Activated T-helper 1 cell treated with anti-CD3 and anti-CD28 coated beads, Interleukin-2, amount 50 U/mL, for 16 hours (primary cell): ENCODE results near the gene RNF224.
"Not testable (repeated sequence)": the region's sequence is repeated elsewhere in the genome, so short reads cannot be mapped to it uniquely, and the experiment has no call there.

Experiments used
- DNase-seq, 2 donors: peaks; one replicate each; pipeline ENCODE4 v3.0.0-alpha.2; 2020; ENCODE audit warnings: low read depth in 1 of 2, low spot score in 1 of 2

The RNF224 gene

DNA sequence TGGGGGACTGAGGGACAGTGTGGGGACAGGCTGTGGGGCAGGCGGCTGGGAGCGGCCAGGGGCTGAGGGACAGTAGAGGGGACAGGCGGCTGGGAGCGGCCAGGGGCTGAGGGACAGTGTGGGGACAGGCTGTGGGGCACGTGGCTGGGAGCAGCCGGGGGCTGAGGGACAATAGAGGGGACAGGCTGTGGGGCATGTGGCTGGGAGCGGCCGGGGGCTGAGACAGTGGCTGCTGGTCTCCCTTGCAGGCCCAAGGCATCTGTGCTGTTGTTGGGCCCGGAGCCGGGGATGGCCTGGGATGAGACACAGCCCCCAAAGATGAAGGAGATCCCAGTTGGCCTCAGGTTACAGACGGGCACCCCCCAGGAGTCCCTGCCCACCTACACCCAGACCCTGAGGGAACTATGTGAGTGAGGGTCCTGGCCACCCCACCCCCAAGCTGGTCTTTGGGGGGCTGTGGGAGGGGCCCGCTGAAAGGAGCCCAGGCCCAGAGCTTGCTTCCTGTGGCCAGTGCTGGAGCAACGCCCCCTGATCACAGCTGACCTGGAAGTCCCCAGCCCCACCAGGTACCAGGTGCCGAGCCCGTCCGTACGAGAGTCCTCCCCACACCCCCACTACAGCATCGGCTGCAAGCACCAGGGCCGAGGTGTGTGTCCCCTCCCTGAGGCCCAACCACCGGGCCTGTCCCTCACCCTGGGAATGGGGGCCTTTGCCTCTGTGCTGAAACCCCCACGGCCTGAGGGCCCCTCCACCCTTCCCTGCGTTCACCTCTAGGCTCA is 24.4 kb downstream of the RNF224 start:
- DNase-seq, result no peak

DNA sequence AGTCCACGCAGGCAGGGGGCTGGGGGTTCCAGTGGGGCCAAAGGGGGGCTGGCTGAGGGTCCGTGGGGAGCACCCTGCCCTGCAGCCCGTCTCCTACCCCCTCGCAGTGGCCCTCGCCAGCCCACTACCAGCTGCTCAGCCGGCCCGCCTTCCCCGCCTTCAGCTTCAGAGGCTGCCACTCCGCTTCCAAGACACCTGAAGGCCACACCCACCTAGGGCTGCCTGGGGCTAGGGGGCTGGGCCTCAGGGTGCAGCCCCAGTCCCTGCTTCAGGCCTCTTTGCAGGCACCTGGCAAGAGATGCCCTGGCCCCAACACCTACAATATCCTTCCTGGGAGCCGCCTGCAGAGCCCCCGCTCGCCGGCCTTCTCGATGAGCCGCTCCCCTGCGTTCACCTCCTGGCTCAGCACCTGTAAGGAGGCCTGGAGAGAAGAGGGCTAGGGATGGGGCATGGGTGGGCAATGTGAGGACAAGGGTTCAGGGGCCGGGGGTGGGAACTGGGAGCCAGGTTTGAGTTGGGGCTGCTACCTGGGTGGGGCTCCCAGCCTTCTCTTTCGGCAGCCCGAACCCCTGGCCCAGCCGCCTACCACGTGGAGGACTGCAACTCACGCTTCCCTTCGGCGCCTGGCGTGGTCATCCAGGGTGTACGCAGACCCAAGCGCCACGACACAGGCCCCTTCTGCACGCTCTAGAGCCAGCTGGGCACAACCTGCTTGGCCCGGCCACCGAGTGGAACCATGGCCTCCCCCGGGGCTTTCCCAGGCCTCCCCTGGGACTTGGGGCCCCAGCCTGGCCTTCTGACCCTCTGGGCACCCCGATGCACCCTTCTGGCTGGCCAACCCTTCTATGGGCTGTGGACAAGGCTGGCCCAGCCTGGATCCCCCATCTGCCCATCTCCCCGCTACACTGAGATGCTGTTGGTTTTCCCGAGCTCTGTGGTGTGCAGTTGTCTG is 25.5 kb downstream of the RNF224 start:
- DNase-seq, result no peak

DNA sequence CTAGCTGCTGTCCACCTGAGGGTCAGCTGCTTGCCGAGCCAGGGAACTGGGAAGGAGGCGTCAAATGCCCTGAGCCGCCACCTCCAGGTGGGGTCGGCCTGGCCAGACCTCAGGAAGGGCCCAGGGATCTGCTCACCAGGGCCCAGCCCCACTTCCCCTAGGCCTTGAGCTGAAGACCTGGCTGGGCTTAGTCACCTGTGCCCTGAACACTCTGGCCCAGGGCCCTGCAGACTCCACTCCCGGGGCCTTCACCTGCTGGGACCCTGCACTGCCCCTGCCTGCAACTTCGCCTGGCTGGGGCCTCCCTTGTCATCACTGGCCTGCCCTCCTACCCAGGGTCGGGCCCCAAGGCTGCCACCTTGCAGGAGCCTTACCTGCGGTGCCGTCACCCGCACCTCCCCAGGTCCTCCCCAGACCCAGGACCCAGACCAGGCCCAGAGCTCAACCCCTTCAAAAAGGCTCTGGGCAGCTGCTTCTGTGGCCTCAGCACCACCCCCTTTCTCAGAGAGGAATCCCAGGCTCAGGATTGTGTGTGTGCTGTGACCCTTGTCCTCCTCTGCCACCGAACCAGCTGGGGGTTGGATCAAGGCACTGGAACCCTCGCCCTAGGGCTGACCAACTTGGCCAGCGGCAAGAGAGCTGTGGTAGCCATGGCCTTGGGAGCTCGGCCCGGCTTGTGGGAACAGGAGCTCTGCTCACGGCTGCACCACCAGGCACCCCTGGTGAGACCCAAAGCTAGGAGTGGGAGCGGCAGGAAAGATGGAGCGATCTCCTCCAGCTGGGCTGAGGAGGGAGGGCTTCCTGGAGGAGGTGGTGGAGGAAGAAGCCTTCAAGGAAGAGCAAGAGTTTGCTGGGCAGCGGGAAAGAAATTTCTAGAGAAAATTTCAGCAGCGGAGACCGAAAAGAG is 26.7 kb downstream of the RNF224 start:
- DNase-seq, result no peak

DNA sequence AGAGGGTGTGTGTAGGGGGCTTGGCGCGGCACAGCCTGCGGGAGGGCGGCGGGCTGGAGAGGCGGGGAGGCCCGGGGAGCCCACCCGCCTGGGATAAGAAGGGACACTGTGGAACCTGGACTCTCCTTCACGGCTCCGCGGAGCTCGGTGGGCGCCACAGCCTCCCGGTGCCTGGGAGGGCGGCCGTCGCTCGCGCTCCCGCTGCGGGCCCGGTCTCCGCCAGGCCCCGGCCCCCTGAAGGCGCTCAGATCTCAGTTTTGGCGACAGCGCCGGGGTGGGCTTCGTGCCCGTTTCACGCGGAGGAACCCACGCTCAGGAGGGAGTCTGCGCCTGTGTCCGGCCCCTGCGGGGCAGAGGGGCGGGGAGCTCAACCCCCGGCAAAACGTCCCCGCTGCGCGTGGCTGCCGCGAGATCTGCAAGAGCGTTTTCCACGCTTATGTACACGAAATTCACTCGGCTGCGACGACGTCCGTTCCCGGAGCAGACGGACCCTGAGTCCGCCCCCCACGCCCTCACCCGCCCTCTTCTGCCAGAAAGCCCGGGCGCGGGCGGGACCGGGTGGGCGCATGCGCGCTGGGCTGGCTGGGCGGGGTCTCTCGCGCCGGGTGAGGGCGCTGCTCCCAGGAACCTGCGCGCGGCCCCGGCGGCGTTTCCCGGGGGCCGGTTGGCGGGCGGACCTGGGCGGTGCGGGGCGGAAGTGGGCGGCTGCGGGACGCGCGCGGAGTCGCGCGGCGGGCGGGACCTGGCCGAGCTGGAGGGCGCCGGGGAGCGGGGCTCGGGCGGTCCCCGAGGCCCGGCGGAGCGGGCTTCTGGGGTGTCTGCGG is 27.5 kb downstream of the RNF224 start, which contains the start of gene NELFB:
NELFB (plus strand) TSS at position 704 of the 824 bp plus-strand sequence.
- DNase-seq, result peak; percentile 93 to 96

DNA sequence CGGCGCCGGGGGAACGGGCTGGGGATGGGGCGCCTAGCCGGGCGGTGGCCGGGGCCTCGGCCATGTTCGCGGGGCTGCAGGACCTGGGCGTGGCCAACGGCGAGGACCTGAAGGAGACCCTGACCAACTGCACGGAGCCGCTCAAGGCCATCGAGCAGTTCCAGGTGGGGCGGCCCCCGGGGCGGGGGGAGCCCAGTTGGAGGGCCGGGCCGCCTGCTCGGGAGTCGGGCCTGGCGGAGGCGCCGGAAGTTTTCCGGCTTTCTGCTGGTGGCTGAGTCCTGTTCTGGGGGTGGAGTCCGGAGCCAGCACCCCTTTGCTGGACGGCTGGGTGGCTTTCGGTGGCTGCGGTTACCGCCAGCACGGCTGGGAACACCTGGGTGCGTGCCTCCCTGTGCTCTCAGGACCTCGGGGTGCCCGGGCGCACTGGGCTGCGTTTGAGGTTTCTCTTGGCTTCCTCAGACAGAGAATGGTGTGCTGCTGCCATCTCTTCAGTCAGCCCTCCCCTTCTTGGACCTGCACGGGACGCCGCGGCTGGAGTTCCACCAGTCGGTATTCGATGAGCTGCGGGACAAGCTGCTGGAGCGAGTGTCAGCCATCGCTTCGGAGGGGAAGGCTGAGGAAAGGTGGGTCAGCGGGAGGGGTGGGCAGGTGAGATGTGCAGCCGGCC is 28.3 kb downstream of the RNF224 start:
- DNase-seq, result no peak

DNA sequence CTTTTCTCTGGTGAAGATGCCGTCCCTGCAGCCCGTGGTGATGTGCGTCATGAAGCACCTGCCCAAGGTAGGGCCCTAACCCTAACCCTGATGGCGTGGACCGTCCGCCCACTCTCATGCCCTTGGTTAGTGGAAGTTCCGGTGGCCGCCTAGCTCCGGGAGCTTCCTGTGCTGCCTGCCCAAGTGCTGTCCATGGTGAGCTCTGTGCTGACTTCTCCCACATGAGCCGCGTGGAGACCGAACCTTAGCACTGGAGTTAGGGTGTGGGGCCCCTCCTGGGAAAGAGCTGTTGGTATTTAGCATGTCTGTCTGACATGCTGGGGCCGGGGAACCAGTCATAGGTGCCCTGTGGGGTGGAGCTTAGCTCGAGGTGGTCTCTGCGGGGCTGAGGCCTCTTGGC is 29.1 kb downstream of the RNF224 start:
- DNase-seq, result no peak

DNA sequence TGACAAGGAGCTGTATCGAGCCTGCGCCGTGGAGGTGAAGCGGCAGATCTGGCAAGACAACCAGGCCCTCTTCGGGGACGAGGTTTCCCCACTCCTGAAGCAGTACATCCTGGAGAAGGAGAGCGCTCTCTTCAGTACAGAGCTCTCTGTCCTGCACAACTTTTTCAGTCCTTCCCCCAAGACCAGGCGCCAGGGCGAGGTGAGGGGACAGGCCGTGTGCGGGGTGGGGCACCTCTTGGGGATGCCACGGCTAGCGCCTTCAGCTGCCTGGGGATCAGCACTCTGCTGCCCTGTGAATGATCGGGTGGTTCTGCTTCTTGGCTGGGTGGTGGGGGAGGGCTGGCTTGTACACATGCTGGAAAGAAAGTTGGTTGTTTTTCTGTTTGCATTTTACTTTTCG is 29.6 kb downstream of the RNF224 start:
- no peak for DNase-seq

DNA sequence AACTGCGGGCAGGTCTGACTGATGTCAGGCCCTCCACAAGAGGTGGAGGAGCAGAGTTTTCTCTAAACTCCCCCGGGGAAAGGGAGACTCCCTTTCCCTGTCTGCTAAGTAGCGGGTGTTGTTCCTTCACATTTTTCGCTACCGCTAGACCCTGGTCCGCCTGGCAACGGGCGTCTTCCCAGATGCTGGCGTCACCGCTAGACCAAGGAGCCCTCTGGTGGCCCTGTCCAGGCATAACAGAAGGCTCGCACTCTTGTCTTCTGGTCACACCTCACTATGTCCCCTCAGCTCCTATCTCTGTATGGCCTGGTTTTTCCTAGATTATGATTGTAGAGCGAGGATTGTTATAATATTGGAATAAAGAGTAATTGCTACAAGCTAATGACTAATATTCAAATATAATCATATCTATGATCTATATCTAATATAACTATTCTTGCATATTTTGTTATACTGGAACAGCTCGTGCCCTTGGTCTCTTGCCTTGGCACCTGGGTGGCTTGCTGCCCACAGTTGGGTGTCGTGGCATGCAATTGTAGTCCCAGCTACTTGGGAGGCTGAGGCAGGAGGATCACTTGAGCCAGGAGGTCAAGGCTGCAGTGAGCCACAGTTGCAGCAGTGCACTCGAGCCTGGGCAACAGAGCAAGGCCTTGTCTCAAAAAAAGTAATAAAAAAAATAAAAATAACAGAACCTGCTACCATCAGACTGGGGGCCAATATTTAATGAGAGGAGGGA is 35.0 kb downstream of the RNF224 start:
- DNase-seq, result not testable (repeated sequence)

DNA sequence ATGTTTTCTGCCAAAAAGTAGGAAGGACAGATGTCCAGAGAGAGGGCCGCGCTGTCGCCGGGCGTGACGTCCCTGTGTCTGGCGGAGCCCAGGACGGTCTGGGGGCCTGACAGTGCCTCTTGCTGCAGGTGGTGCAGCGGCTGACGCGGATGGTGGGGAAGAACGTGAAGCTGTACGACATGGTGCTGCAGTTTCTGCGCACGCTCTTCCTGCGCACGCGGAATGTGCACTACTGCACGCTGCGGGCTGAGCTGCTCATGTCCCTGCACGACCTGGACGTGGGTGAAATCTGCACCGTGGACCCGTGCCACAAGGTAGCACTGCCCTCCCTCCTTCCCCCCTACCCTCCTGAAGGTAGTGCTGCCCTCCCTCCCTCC is 35.6 kb downstream of the RNF224 start:
- no peak for DNase-seq

DNA sequence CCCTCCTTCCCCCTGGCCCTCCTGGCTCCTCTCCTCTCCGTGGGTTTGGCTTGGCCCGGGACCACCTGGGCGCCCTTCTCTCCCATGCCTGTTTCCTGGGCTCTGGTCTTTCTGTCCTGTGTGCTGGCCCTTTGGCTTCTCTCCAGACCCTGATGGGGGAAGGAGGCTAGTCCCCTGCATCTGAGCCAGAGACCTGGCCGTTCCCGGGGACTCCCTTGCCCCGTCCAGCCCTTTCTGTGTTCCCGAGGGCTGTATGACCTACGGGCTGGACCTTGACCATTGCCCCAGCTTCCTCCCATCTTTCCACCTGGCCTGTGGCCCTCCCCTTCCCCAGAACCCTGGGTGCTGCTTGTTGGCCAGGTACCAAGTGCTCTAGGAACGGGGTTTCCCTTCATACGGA is 36.2 kb downstream of the RNF224 start:
- DNase-seq, result no peak

DNA sequence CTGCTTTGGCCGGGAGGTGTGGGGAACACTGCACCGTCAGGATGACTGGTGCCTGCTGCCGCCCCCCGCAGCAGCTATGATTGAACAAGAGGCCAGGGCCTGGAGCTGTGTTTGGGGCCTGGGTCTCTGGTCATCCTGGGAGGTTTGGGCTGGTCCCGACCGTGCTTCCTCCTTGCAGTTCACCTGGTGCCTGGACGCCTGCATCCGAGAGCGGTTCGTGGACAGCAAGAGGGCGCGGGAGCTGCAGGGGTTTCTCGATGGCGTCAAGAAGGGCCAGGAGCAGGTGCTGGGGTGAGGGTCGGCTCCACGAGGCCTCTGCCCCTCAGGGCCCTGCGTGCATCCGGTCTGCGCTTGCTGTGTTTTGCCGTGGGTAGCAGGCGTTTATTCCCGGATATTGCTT is 36.8 kb downstream of the RNF224 start:
- DNase-seq, result no peak

DNA sequence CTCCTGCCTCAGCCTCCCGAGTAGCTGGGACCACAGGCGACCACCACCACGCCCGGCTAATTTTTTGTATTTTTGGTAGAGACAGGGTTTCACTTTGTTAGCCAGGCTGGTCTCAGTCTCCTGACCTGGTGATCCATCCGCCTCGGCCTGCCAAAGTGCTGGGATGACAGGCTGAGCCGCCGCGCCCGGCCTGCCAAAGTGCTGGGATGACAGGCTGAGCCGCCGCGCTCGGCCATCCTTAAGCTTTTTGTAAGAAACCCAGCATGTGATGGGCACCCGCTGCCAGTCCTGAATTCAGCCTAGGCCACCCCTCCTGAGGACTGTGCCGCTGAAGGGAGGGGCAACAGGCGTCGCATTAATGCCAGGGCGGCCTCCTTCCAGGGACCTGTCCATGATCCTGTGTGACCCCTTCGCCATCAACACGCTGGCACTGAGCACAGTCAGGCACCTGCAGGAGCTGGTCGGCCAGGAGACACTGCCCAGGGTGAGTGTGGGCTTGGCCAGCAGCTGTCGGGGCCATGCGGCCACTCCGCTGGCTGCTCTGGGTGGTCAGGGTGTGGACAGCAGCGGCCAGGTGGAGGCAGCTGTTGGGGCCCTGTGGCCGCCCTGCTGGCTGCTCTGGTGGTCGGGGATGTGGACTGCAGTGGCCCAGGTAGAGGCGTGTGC is 38.3 kb downstream of the RNF224 start:
- DNase-seq, result no peak

DNA sequence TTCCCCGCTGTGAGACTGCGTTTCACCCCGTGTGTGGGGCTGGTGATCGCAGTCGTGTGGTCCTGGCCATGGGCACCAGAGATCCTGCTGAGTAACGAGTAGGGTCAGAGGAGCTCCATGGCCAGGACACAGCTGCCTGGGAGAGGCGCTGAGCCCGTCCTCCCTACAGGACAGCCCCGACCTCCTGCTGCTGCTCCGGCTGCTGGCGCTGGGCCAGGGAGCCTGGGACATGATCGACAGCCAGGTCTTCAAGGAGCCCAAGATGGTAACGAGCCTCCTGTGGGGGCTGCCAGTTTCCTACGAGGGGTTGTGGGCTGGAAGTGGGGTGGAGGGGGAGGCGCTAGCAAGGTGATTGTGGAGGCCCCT is 38.8 kb downstream of the RNF224 start:
- DNase-seq, result no peak

DNA sequence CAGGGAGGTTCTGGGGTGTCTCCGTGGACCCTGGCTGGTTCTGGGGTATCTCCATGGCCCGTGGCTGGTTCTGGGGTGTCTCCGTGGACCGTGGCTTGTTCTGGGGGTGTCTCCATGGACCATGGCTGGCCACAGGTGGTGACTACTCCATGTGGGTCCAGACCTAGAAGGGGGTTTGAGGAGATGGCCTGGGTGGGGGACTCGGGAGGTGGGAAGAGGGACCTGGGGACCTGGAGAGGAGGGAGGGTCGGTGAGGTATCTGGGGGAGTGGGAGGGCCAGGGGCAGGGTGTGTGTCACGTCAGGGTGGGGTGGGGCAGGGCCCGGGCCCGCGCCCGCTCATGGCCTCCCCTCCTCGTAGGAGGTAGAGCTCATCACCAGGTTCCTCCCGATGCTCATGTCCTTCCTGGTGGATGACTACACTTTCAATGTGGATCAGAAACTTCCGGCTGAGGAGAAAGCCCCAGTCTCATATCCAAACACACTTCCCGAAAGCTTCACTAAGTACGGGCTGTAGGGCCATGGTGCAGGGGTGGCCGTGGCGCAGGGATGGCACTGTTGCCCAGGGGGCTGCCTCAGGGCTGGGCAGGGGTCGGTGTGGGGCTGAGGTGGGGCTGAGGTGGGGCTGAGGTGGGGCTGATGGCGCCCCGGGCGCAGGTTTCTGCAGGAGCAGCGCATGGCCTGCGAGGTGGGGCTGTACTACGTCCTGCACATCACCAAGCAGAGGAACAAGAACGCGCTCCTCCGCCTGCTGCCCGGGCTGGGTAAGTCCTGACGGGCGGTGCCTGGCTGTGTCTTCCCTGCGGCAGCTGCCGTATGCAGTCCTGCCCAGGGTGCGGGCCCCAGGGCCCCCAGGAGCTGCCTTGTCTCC is 39.5 kb downstream of the RNF224 start:
- no peak for DNase-seq

DNA sequence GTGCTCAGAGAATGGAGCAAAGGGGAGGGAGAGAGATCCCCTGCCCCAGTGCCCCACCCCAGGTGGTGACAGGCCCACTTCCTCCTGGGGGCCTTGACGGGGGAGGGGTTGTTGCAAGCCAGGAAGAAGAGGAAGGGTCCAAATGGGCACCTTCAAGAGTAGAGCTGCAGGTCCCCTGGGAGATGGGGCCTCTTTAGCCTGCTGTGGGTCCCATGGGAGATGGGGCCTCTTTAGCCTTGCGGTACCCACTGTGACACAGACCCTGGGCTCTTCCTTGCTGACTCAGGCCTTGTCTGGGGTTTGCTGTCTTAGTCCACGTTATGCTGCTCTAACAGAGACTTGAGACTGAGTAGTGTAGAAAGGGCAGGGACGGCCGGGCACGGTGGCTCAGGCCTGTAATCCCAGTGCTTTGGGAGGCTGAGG is 40.6 kb downstream of the RNF224 start:
- no peak for DNase-seq

DNA sequence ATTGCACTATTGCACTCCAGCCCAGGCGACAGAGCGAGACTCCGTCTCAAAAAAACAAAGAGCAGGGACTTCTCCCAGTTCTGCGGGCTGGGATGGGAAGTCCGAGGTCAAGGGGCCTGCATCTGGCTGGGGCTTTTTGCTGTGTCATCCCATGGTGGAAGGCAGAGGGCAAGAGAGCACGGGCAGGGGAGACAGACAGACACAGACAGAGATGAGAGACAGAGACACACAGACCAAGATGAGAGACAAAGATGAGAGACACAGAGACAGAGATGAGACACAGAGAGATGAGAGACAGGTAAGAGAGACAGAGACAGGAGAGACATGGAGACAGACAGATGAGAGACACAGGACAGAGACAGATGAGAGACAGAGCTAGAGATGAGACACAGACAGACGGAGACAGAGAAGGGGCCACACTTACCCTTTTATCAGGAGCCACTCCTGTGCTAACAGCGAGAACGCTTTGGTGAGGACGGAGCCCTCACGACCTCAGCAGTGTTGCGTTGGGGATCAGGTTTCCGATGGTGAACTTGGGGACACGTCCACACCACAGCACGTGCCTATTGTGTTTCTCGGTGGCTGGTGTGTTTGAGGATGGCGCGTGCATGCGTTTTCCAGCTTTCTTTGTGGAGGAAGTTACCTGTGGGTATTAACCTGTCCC is 41.4 kb downstream of the RNF224 start:
- DNase-seq, result no peak

DNA sequence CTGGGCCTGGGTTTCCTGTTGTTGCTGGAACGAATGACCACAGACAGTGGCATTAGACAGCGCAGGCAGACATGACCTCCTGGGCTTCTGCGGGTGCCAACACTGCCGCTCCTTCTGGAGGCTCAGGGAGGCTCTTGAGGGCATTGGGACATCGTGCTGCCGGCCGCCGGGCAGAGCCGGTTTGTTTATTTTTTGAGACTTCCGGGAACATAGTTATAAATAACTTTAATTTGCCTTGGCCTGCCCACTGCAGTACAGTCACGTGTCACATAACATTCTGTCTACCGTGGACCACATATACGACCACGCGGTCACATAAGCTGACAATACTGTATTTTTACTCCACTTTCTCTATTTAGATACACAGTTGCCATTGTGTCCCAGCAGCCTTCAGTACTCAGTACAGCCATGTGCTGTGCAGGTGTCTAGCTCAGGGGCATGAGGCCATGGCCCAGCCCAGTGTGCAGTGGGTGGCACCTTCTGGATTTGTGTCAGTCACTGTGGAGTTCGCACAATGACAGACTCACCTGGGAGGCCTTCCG is 42.0 kb downstream of the RNF224 start:
- DNase-seq, result no peak
